ENCODE measurements around the gene CRIM1.

DNA sequence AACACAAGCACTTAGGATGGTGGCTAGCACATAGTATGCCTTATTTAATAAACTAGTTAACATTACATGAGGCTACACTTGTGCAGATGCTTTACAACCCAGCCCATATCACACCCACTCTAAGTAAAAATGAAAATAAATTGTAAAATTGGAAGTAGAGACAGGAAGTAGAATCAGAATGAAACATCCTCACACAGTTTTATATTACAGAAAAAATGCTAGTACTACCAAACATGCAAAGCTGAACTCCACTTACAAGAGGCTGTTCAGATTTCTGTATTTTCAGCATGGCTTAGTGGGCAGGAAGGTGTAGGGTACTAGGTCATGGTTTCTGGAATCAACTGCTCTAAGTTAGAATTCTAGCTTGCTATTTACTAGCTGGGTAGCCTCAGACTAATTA, 18.2 kb upstream of the CRIM1 start:
- TF ChIP-seq SP1 (IDR thresholded peaks at IDR 0.05; ENCODE audit: low read depth, low read length), result no peak
- no peak for TF ChIP-seq POLR2A (IDR thresholded peaks at IDR 0.05; ENCODE audit: control extremely low read depth in 1 of 2, low read depth in 2 of 2, low read length in 2 of 2)
- TF ChIP-seq, protein P1, sequence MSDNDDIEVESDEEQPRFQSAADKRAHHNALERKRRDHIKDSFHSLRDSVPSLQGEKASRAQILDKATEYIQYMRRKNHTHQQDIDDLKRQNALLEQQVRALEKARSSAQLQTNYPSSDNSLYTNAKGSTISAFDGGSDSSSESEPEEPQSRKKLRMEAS (IDR thresholded peaks at IDR 0.05), result no peak
- TF ChIP-seq, protein P2, sequence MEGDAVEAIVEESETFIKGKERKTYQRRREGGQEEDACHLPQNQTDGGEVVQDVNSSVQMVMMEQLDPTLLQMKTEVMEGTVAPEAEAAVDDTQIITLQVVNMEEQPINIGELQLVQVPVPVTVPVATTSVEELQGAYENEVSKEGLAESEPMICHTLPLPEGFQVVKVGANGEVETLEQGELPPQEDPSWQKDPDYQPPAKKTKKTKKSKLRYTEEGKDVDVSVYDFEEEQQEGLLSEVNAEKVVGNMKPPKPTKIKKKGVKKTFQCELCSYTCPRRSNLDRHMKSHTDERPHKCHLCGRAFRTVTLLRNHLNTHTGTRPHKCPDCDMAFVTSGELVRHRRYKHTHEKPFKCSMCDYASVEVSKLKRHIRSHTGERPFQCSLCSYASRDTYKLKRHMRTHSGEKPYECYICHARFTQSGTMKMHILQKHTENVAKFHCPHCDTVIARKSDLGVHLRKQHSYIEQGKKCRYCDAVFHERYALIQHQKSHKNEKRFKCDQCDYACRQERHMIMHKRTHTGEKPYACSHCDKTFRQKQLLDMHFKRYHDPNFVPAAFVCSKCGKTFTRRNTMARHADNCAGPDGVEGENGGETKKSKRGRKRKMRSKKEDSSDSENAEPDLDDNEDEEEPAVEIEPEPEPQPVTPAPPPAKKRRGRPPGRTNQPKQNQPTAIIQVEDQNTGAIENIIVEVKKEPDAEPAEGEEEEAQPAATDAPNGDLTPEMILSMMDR (IDR thresholded peaks at IDR 0.05; ENCODE audit: control extremely low read depth in 1 of 3, insufficient read depth in 1 of 3, low read depth in 1 of 3, low read length in 3 of 3), result no peak
- no peak for TF ChIP-seq NRF1 (IDR thresholded peaks at IDR 0.05; ENCODE audit: low read depth, low read length)
- TF ChIP-seq, protein P3, sequence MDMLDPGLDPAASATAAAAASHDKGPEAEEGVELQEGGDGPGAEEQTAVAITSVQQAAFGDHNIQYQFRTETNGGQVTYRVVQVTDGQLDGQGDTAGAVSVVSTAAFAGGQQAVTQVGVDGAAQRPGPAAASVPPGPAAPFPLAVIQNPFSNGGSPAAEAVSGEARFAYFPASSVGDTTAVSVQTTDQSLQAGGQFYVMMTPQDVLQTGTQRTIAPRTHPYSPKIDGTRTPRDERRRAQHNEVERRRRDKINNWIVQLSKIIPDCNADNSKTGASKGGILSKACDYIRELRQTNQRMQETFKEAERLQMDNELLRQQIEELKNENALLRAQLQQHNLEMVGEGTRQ (IDR thresholded peaks at IDR 0.05; ENCODE audit: low read length), result no peak
